Esophagus squamous epithelium (tissue), 5 donors: ENCODE measurements around the gene TXNRD1. TPM values are rescaled to one million over a fixed set of nuclear protein-coding genes. Genes with fewer than 3 reads are reported as not detected.
"Not testable (repeated sequence)": the region's sequence is repeated elsewhere in the genome, so short reads cannot be mapped to it uniquely, and the experiment has no call there.

ENCODE experiments used
- DNase-seq: peaks from one replicate; lab custom pipeline; 2025; lab: John Stamatoyannopoulos, UW
- H3K27ac ChIP-seq, 4 donors: fragments of 200-600 bp; sonication (generic); one replicate each; pipeline ENCODE4 v1.5.1; 2016 to 2019; ENCODE audit warnings: mild to moderate bottlenecking in 1 of 4
- H3K27me3 ChIP-seq, 4 donors: fragments of 200-600 bp; sonication (generic); 1 replicate in 3 of 4; 2 replicates in 1 of 4; pipeline versions ENCODE4 v1.5.1 to v1.6.0; 2017 to 2021; ENCODE audit warnings: antibody characterized with exemption in 1 of 4
- H3K36me3 ChIP-seq, 3 donors: fragments of 200-600 bp; sonication (generic); one replicate each; pipeline ENCODE4 v1.5.1; 2016 to 2019
- H3K4me1 ChIP-seq, 3 donors: fragments of 200-600 bp; sonication (generic); one replicate each; pipeline ENCODE4 v1.5.1; 2017 to 2019
- H3K4me3 ChIP-seq, 4 donors: fragments of 200-600 bp; sonication (generic); 1 replicate in 3 of 4; 2 replicates in 1 of 4; pipeline ENCODE4 v1.5.1; 2016 to 2019; ENCODE audit warnings: mild to moderate bottlenecking in 2 of 4, moderate library complexity in 1 of 4
- H3K9me3 ChIP-seq, 3 donors: fragments of 200-600 bp; sonication (generic); one replicate each; pipeline ENCODE4 v1.5.1; 2016 to 2019
- CTCF ChIP-seq, 6 experiments: fragments of 450-650 bp in 4 of 6; fragments of 200-600 bp in 2 of 6; sonication (generic) in 2 of 6; IDR thresholded peaks; one replicate each; pipeline ENCODE4 v1.5.1; 2016 to 2019; ENCODE audit warnings: antibody characterized with exemption in 6 of 6, mild to moderate bottlenecking in 4 of 6, moderate library complexity in 4 of 6
- POLR2A ChIP-seq, 4 donors: fragments of 450-650 bp; IDR thresholded peaks; one replicate each; pipeline ENCODE4 v1.6.1; 2017; ENCODE audit warnings: antibody characterized with exemption in 4 of 4, mild to moderate bottlenecking in 4 of 4, moderate library complexity in 3 of 4
- WGBS, 2 donors: methylation state at CpG; one replicate each; pipeline ENCODE4 v1.1.5; 2018; 5-methylcytosine and 5-hydroxymethylcytosine counted together
- intact Hi-C: fragments of 100-400 bp; cut with DNase I; formaldehyde crosslinking; loops from one replicate; pipeline ENCODE4 v1.15.0; 2022
- total RNA-seq, 4 donors: library from RNA; depleted of rRNA; stranded (reverse); fragments of >200 nt; gene quantifications; one replicate each; pipeline ENCODE4 v1.1.0, GENCODE V29; 2016
- donor health status: DM: yes; HTN: yes; CAD: no.

Gene TXNRD1
- total RNA-seq, 4 donors from 2014 or later, result 40.6 to 125 (median 82.0) TPM

GRCh38 chr12:104385510-104385909, 169.9 kb downstream of the TXNRD1 start:
- intact Hi-C loops, result no loop called here

GRCh38 chr12:104386461-104386860, 170.9 kb downstream of the TXNRD1 start:
- H3K27me3 ChIP-seq, result peaks cover 0 to 3% (median 0%) of the 10 kb centered on the region in 4 donors
- peaks cover 0 to 9% (median 5%) of the 10 kb centered on the region in 3 donors for H3K4me1 ChIP-seq
- H3K4me3 ChIP-seq, result no peak overlapping the region
- TF ChIP-seq CTCF (IDR thresholded peaks at IDR 0.05) (no peak), POLR2A (IDR thresholded peaks at IDR 0.05) (no peak)
- H3K27ac ChIP-seq, result no peak overlapping the region
- intact Hi-C loops, result no loop called here
- 86 to 94% methylated on average over 2 to 3 of the region's 3 CpGs for WGBS, 2 donors
- no peaks in the 10 kb centered on the region for H3K36me3 ChIP-seq
- no peak for DNase-seq
- no peaks in the 10 kb centered on the region for H3K9me3 ChIP-seq

More at GRCh38 chr12:104385510-104385909, 169.9 kb downstream of the TXNRD1 start:
- Histone ChIP-seq H3K9me3 (no peaks in the 10 kb centered on the region), H3K27ac (no peak overlapping the region), H3K4me1 (peaks cover 0 to 9% (median 5%) of the 10 kb centered on the region in 3 donors), H3K4me3 (no peak overlapping the region), H3K27me3 (peaks cover 0 to 10% (median 0%) of the 10 kb centered on the region in 4 donors), H3K36me3 (no peaks in the 10 kb centered on the region)
- WGBS, 2 donors, result 65 to 94% methylated on average over 1 of the region's 1 CpG
- TF ChIP-seq CTCF (IDR thresholded peaks at IDR 0.05) (no peak), POLR2A (IDR thresholded peaks at IDR 0.05) (no peak)
- no peak for DNase-seq

- intact Hi-C loops, result no loop called here
- H3K36me3 ChIP-seq, result no peaks in the 10 kb centered on the region
- WGBS, 2 donors, result 61 to 68% methylated on average over 2 to 7 of the region's 7 CpGs
- peaks cover 0 to 2% (median 0%) of the 10 kb centered on the region in 3 donors for H3K4me1 ChIP-seq
- no peak overlapping the region for H3K27ac ChIP-seq
- TF ChIP-seq CTCF (IDR thresholded peaks at IDR 0.05) (no peak), POLR2A (IDR thresholded peaks at IDR 0.05) (no peak)
- H3K9me3 ChIP-seq, result no peaks in the 10 kb centered on the region
- no peak for DNase-seq
- no peaks in the 10 kb centered on the region for H3K27me3 ChIP-seq
- no peak overlapping the region for H3K4me3 ChIP-seq
Measured at GRCh38 chr12:104387190-104387589, 171.6 kb downstream of the TXNRD1 start.

- H3K27me3 ChIP-seq, H3K4me1 ChIP-seq, intact Hi-C loops, H3K27ac ChIP-seq, H3K4me3 ChIP-seq, DNase-seq, H3K9me3 ChIP-seq, H3K36me3 ChIP-seq: not testable (repeated sequence)
- 100% methylated on average over 2 of the region's 11 CpGs; no CpG with 5 or more reads in 1 of the 2 donors for WGBS, 2 donors
Measured at GRCh38 chr12:104394086-104394485, 178.5 kb downstream of the TXNRD1 start.

Other genes with a start within 250 kb of the TXNRD1 start
- 10 to 100 TPM; 19.4 to 42.8 (median 24.9) TPM for gene TDG, start 249.9 kb upstream of the TXNRD1 start, total RNA-seq
- gene GLT8D2, start 165.6 kb upstream of the TXNRD1 start, total RNA-seq, result 1 to 10 TPM in 2 of 4 donors, under 1 TPM in 1, not detected in 1; 0.61 to 4.8 (median 2.7) TPM
- gene HCFC2, start 151.2 kb upstream of the TXNRD1 start, total RNA-seq, result 10 to 100 TPM; 10.1 to 17.7 (median 14.7) TPM
- 10 to 100 TPM in 3 of 4 donors, 1 to 10 TPM in 1; 8.1 to 31.5 (median 12.9) TPM for gene NFYB, start 77.6 kb upstream of the TXNRD1 start, total RNA-seq
- 10 to 100 TPM in 2 of 4 donors, 1 to 10 TPM in 2; 1.8 to 17.1 (median 7.0) TPM for gene EID3, start 88.0 kb downstream of the TXNRD1 start, total RNA-seq
- gene CHST11, start 241.2 kb downstream of the TXNRD1 start, total RNA-seq, result 10 to 100 TPM in 2 of 4 donors, 1 to 10 TPM in 2; 6.3 to 12.6 (median 10.3) TPM